PC-3 (cell line): ENCODE data around the gene TP53BP1. TPM values are rescaled to one million over a fixed set of nuclear protein-coding genes. Genes with fewer than 3 reads are reported as not detected.

ENCODE experiments used
- ATAC-seq: fragments of 200-7000 bp; cut with Tn5 transposase; 2 replicates; pipeline ENCODE4 v1.9.1; 2020; ENCODE audit warnings: mild to moderate bottlenecking, moderate library complexity
- BruUV-seq: library from RNA; stranded (reverse); fragments of 400-500 nt; replicated peaks from 2 replicates; lab custom pipeline; 2021; lab: Mats Ljungman, UMichigan
- CTCF ChIA-PET: fragments of 300-600 bp; sonication (Branson Sonifier 250); formaldehyde crosslinking; loops from one replicate; lab custom pipeline; 2022; ENCODE audit warnings: antibody characterized with exemption; lab: Charles Lee
- POLR2A ChIA-PET: fragments of 300-600 bp; sonication (Branson Sonifier 250); formaldehyde crosslinking; loops from one replicate; lab custom pipeline; 2022; ENCODE audit warnings: antibody characterized with exemption; ENCODE audit not compliant: unreplicated experiment; lab: Charles Lee
- DNase-seq: peaks from one replicate; pipeline ENCODE4 v3.0.0-alpha.2; 2015
- H2AFZ ChIP-seq: fragments of 300-600 bp; sonication (generic); 2 replicates; pipeline ENCODE4 v1.6.0; 2016; ENCODE audit warnings: antibody characterized with exemption, low read length
- H3F3A ChIP-seq: fragments of 300-600 bp; sonication (generic); one replicate; pipeline ENCODE4 v1.6.0; 2017; ENCODE audit warnings: antibody characterized with exemption, low read length, control low read depth, mild to moderate bottlenecking; ENCODE audit not compliant: unreplicated experiment
- H3K27ac ChIP-seq: fragments of 300-600 bp; sonication (generic); 2 replicates; pipeline ENCODE4 v1.5.1; 2016; ENCODE audit warnings: mild to moderate bottlenecking, low read length
- H3K27me3 ChIP-seq: fragments of 300-600 bp; sonication (generic); 2 replicates; pipeline ENCODE4 v1.6.1; 2016; ENCODE audit warnings: low read length, mixed read lengths
- H3K36me3 ChIP-seq: fragments of 300-600 bp; sonication (generic); 2 replicates; pipeline ENCODE4 v1.6.1; 2016; ENCODE audit warnings: low read depth, mixed run types, low read length, mixed read lengths
- H3K4me1 ChIP-seq: fragments of 300-600 bp; sonication (generic); 2 replicates; pipeline ENCODE4 v1.5.1; 2016; ENCODE audit warnings: low read length; ENCODE audit not compliant: insufficient read depth
- H3K4me2 ChIP-seq: fragments of 300-600 bp; sonication (generic); 2 replicates; pipeline ENCODE4 v1.6.0; 2016; ENCODE audit warnings: low read length
- H3K4me3 ChIP-seq: fragments of 300-600 bp; sonication (generic); 2 replicates; pipeline ENCODE4 v1.5.1; 2016; ENCODE audit warnings: mild to moderate bottlenecking, low read length, mixed read lengths
- H3K79me2 ChIP-seq: fragments of 300-600 bp; sonication (generic); 2 replicates; pipeline ENCODE4 v1.6.1; 2017; ENCODE audit warnings: low read length, mixed read lengths
- H3K9ac ChIP-seq: fragments of 300-600 bp; sonication (generic); 2 replicates; pipeline ENCODE4 v1.6.0; 2016; ENCODE audit warnings: mild to moderate bottlenecking, low read length
- H3K9me2 ChIP-seq: fragments of 300-600 bp; sonication (generic); replicated peaks from 2 replicates; pipeline ENCODE4 v1.6.1; 2016; ENCODE audit warnings: mixed run types, low read length, mixed read lengths
- H3K9me3 ChIP-seq: fragments of 300-600 bp; sonication (generic); 2 replicates; pipeline ENCODE4 v1.6.1; 2016; ENCODE audit warnings: low read length, mixed read lengths
- H4K20me1 ChIP-seq: fragments of 300-600 bp; sonication (generic); 2 replicates; pipeline ENCODE4 v1.6.1; 2016; ENCODE audit warnings: low read length, mixed read lengths
- EZH2 ChIP-seq: fragments of 300-600 bp; sonication (generic); IDR thresholded peaks from one replicate; pipeline ENCODE4 v1.6.1; 2017; ENCODE audit warnings: antibody characterized with exemption, mild to moderate bottlenecking, low read length; ENCODE audit not compliant: unreplicated experiment
- EZH2phosphoT487 ChIP-seq: fragments of 300-600 bp; sonication (generic); IDR thresholded peaks from 2 replicates; pipeline ENCODE4 v1.6.1; 2018; ENCODE audit warnings: mild to moderate bottlenecking, antibody characterized with exemption, low read length, borderline replicate concordance
- intact Hi-C: fragments of 100-400 bp; cut with micrococcal nuclease; formaldehyde crosslinking; loops from 2 replicates; pipeline ENCODE4 v1.9.0; 2023
- total RNA-seq: library from RNA; depleted of rRNA; stranded (reverse); fragments of >200 nt; gene quantifications from 2 replicates; pipeline ENCODE4 v1.2.3, GENCODE V29; 2014
- TF ChIP-seq, protein P1 (sequence below): fragments of 300-600 bp; sonication (generic); conservative IDR thresholded peaks from 2 replicates; pipeline ENCODE4 v1.5.1; 2017; ENCODE audit warnings: antibody characterized with exemption, low read depth, mild to moderate bottlenecking, low read length

Gene TP53BP1
- total RNA-seq, 1 experiment from 2014 or later, result 55.7 TPM

DNA sequence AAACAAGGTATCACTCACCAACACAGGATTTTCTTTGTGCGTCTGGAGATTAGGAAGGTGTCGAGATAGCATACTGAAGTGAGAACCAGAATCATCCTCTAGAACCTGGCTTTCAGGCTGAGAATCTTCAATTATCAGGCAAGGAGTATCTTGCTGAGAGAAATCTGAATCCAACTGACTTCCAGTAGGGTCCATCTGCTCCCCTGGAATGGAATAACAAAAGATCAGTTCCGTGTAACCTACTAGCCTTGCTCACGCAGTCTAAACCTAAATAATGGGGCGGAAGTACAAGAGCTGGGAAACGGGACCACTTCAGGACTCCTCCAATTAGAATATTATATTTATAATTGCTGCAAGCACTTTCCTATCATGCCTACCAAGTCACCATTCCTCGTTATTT is 690 bp downstream of the TP53BP1 start:
- Histone ChIP-seq H3K4me1 (peaks cover 9% of the 10 kb centered on the region), H3F3A (no peaks in the 10 kb centered on the region), H3K4me3 (peak overlapping the region; percentile 99), H3K9me2 (no peaks in the 10 kb centered on the region), H3K79me2 (peaks cover 15% of the 10 kb centered on the region), H3K27me3 (no peaks in the 10 kb centered on the region), H3K9me3 (no peaks in the 10 kb centered on the region), H3K27ac (no peak overlapping the region), H3K9ac (peak overlapping the region; percentile 84), H4K20me1 (no peaks in the 10 kb centered on the region), H3K4me2 (peak overlapping the region; percentile 95), H2AFZ (peak overlapping the region; percentile 100), H3K36me3 (peaks cover 13% of the 10 kb centered on the region; the same call in 1 of the 2 replicates)
- DNase-seq, result no peak
- no peak; the same call in 1 of the 2 replicates for ATAC-seq
- CTCF ChIA-PET, result no interaction called here
- intact Hi-C loops, result no loop called here
- TF ChIP-seq EZH2, result no peak
- TF ChIP-seq, protein P1, sequence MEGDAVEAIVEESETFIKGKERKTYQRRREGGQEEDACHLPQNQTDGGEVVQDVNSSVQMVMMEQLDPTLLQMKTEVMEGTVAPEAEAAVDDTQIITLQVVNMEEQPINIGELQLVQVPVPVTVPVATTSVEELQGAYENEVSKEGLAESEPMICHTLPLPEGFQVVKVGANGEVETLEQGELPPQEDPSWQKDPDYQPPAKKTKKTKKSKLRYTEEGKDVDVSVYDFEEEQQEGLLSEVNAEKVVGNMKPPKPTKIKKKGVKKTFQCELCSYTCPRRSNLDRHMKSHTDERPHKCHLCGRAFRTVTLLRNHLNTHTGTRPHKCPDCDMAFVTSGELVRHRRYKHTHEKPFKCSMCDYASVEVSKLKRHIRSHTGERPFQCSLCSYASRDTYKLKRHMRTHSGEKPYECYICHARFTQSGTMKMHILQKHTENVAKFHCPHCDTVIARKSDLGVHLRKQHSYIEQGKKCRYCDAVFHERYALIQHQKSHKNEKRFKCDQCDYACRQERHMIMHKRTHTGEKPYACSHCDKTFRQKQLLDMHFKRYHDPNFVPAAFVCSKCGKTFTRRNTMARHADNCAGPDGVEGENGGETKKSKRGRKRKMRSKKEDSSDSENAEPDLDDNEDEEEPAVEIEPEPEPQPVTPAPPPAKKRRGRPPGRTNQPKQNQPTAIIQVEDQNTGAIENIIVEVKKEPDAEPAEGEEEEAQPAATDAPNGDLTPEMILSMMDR, result no peak
- no peak for TF ChIP-seq EZH2phosphoT487
- no TSS peak for BruUV-seq
- POLR2A ChIA-PET, result no interaction called here

DNA sequence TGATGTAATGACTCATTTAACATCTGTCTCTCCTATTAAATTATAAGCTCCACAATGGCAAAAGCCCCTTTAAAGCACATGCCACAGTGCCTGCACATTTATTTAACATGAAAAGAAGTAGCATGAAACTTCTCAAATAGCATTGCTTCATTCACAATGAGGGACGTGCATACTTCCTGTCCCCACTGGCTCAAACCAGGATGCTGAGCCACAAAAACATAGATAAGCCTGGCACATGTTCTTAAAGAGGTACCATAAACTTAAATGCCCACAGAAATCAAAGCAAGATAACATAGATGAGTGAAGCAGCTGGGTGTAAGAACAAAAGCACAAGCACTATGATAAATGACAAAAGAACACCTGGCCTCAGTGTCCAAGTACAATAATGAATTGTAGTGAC is 3.8 kb downstream of the TP53BP1 start:
- Histone ChIP-seq H3K36me3 (peaks cover 13% of the 10 kb centered on the region; the same call in 1 of the 2 replicates), H3K27ac (no peak overlapping the region), H3K4me1 (peaks cover 9% of the 10 kb centered on the region), H2AFZ (no peak overlapping the region), H3K4me2 (no peak overlapping the region), H3K27me3 (no peaks in the 10 kb centered on the region), H3K9me2 (no peaks in the 10 kb centered on the region), H3K79me2 (peaks cover 15% of the 10 kb centered on the region), H3K4me3 (no peak overlapping the region), H3F3A (no peaks in the 10 kb centered on the region), H4K20me1 (no peaks in the 10 kb centered on the region), H3K9me3 (no peaks in the 10 kb centered on the region), H3K9ac (no peak overlapping the region)
- CTCF ChIA-PET, result interaction anchor here (0.6 kb wide), 1 partner anchor 63 kb away, joined by 4 read pairs; no protein-coding TSS in a partner anchor
- BruUV-seq, result no TSS peak
- POLR2A ChIA-PET, result no interaction called here
- intact Hi-C loops, result no loop called here
- ATAC-seq (no peak), DNase-seq (no peak)
- TF ChIP-seq EZH2phosphoT487 (no peak), EZH2 (no peak)
- TF ChIP-seq, protein P1, result no peak

DNA sequence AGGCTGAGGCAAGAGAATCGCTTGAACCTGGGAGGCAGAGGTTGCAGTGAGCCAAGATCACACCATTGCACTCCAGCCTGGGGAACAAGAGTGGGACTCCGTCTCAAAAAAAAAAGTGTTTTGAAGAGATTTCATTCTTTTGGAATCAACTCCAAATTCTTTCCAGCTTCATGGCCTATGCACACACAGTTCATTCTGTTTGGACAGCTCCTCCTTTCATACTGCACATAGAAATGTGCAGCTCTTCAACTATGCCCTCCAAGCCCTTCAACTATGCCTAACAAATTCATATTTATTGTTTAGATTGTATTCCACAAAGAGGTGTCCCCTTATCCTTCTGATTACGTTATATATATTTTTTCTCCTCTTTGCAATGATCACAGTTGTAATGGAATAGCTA is 4.2 kb downstream of the TP53BP1 start:
- peaks cover 13% of the 10 kb centered on the region; the same call in 1 of the 2 replicates for H3K36me3 ChIP-seq
- no peak overlapping the region for H3K9ac ChIP-seq
- intact Hi-C loops, result no loop called here
- no TSS peak for BruUV-seq
- no peak for TF ChIP-seq EZH2phosphoT487
- TF ChIP-seq EZH2, result no peak
- TF ChIP-seq, protein P1, result no peak
- ChIA-PET CTCF (interaction anchor here (0.6 kb wide), 1 partner anchor 63 kb away, joined by 4 read pairs; no protein-coding TSS in a partner anchor), POLR2A (no interaction called here)
- H3F3A ChIP-seq, result peaks cover 3% of the 10 kb centered on the region
- H3K4me2 ChIP-seq, result no peak overlapping the region
- H3K9me3 ChIP-seq, result no peaks in the 10 kb centered on the region
- H3K9me2 ChIP-seq, result no peaks in the 10 kb centered on the region
- no peak for DNase-seq
- H3K27me3 ChIP-seq, result no peaks in the 10 kb centered on the region
- ATAC-seq, result no peak
- no peak overlapping the region for H3K27ac ChIP-seq
- peaks cover 9% of the 10 kb centered on the region for H3K4me1 ChIP-seq
- H3K79me2 ChIP-seq, result peaks cover 15% of the 10 kb centered on the region
- no peak overlapping the region for H3K4me3 ChIP-seq
- no peaks in the 10 kb centered on the region; the same call in 1 of the 2 replicates for H4K20me1 ChIP-seq
- no peak overlapping the region for H2AFZ ChIP-seq
